ENCODE measurements around the gene NUF2. TPM values are rescaled to one million over a fixed set of nuclear protein-coding genes. Genes with fewer than 3 reads are reported as not detected.

NUF2 gene
- 21.8 and 27.2 TPM in 2 replicates for total RNA-seq

DNA sequence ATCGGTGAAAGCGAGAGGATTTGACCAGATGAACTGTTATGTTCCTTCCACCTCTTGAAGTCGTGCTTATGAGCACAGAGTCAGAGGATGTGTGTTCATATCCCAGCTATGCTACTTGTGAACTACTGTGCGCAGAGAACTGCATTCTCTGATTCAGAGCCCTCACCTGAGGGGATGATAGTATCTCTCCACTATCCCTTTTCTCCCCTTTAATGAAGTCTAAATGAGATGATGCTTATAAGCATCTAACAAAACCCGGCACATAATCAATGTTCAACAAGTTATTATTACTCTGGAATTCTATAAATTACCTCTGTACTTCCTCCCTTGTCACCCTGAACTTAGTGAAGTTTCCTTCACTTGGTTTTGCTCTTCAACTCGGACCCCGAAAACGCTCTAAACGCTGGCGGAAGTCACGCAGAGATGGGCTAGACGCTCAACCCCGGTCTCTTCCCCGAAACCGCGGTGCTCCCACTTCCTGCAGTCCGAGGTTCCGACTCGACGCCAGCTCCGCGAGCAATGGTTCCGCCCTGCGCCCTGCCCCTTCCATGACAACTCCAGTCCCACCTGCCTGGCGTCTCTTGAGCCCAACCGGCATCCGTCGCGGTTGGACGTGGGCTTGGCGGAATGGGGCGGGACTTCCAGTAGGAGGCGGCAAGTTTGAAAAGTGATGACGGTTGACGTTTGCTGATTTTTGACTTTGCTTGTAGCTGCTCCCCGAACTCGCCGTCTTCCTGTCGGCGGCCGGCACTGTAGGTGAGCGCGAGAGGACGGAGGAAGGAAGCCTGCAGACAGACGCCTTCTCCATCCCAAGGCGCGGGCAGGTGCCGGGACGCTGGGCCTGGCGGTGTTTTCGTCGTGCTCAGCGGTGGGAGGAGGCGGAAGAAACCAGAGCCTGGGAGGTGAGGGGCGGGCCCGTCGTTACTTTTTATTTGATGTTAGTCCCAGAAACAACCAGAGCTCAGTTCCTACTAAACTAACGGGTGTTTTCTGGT, at the start of gene NUF2:
TSS of gene NUF2 (plus strand) at position 644 of the 995 bp plus-strand sequence. CDS start 4,098 bp downstream, outside the sequence.

Other genes starting within 250 kb of the NUF2 start
- gene RGS5, start 119.0 kb upstream of the NUF2 start, total RNA-seq: 106 and 114 TPM in 2 replicates

Measured in epithelial cell of umbilical artery (primary cell).